Stimulated activated CD8-positive, alpha-beta memory T cell treated with anti-CD3 and anti-CD28 coated beads, Interleukin-15, amount 100 ng/mL, for 4 hours (primary cell): ENCODE measurements around the gene RAPGEF2.

Experiments
- DNase-seq, 2 donors: peaks; one replicate each; pipeline ENCODE4 v3.0.0-alpha.2; 2020; ENCODE audit warnings: low read depth in 2 of 2

Gene RAPGEF2

GRCh38 chr4:159134429-159134828 lies 31.6 kb downstream of the RAPGEF2 start:
- DNase-seq, result no peak

- no peak for DNase-seq
Observed at GRCh38 chr4:159137176-159137575, 34.3 kb downstream of the RAPGEF2 start.

- DNase-seq, result no peak
Observed at GRCh38 chr4:159138436-159138835, 35.6 kb downstream of the RAPGEF2 start.

- no peak for DNase-seq
Observed at GRCh38 chr4:159141193-159141592, 38.3 kb downstream of the RAPGEF2 start.

GRCh38 chr4:159142241-159142640 lies 39.4 kb downstream of the RAPGEF2 start:
- DNase-seq, result no peak

GRCh38 chr4:159142681-159143384 lies 40.0 kb downstream of the RAPGEF2 start:
- no peak for DNase-seq

GRCh38 chr4:159143687-159144086 lies 40.8 kb downstream of the RAPGEF2 start:
- no peak for DNase-seq

GRCh38 chr4:159144112-159144694 lies 41.3 kb downstream of the RAPGEF2 start:
- DNase-seq, result no peak

- DNase-seq, result no peak
Observed at GRCh38 chr4:159145318-159145991, 42.6 kb downstream of the RAPGEF2 start.

- no peak for DNase-seq
Observed at GRCh38 chr4:159145992-159146330, 43.1 kb downstream of the RAPGEF2 start.

- no peak for DNase-seq
Observed at GRCh38 chr4:159146488-159146887, 43.6 kb downstream of the RAPGEF2 start.

- DNase-seq, result no peak
Observed at GRCh38 chr4:159148441-159148840, 45.6 kb downstream of the RAPGEF2 start.

GRCh38 chr4:159149666-159150065 lies 46.8 kb downstream of the RAPGEF2 start:
- no peak for DNase-seq

GRCh38 chr4:159150396-159150795 lies 47.5 kb downstream of the RAPGEF2 start:
- no peak for DNase-seq

GRCh38 chr4:159150821-159151390 lies 48.0 kb downstream of the RAPGEF2 start:
- DNase-seq, result no peak

- no peak for DNase-seq
Observed at GRCh38 chr4:159151689-159152088, 48.8 kb downstream of the RAPGEF2 start.

GRCh38 chr4:159152181-159152580 lies 49.3 kb downstream of the RAPGEF2 start:
- DNase-seq, result no peak

GRCh38 chr4:159153669-159154068 lies 50.8 kb downstream of the RAPGEF2 start:
- no peak for DNase-seq

GRCh38 chr4:159155119-159155518 lies 52.2 kb downstream of the RAPGEF2 start:
- no peak for DNase-seq

GRCh38 chr4:159158083-159158617 lies 55.3 kb downstream of the RAPGEF2 start:
- no peak for DNase-seq

- no peak for DNase-seq
Observed at GRCh38 chr4:159158985-159159384, 56.1 kb downstream of the RAPGEF2 start.

GRCh38 chr4:159159611-159160010 lies 56.7 kb downstream of the RAPGEF2 start:
- DNase-seq, result no peak

GRCh38 chr4:159160242-159160641 lies 57.4 kb downstream of the RAPGEF2 start:
- no peak for DNase-seq
